ENCODE results near the gene PRKCA.

PRKCA gene

GRCh38 chr17:66835476-66835875 is 533.1 kb downstream of the PRKCA start:
- DNase-seq (ENCODE audit: low read depth in 2 of 2): no peak

- DNase-seq (ENCODE audit: low read depth in 2 of 2): no peak
These were observed 533.9 kb downstream of the PRKCA start for GRCh38 chr17:66836063-66837005.

DNA sequence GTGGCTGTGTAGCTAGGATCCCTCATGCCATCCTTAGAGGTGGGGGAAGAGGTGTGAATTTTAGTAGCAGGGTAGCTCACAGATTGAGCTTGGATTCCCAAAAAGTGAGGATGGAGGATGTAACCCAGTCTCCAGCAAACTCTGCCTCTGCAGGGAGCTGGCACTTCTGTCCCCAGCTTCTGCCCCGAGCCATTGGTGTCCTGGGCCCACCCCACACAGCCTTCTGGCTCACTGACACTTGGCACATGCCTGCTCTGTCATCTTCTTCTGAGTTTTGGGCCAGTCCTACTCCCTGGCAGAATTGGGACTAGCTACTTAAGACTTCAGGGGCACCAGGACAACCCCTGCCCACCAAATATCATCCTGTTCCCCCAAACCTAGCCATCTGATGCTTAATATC is 534.8 kb downstream of the PRKCA start:
- DNase-seq (ENCODE audit: low read depth in 2 of 2): no peak

- no peak for DNase-seq (ENCODE audit: low read depth in 2 of 2)
These were observed 535.7 kb downstream of the PRKCA start for GRCh38 chr17:66837885-66838665.

DNA sequence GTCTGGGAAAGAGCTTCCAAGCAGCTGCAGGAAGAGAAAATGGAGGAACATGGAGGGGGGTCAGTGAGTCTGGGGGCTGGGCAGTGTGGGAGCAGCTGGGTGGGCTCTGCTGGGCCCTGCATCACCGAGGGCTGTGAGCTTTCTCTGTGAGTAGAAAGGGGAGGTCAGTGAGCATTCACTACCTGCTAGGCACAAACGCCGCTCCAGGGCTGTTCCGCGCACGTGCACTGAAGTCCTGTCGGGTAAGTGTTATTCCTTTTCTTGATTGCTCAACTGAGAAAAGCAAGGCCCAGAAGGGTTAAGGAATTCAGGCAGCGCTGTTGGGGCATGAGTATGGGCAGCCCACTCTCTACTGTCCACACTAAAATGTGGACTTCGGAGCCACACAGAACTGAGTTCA is 537.2 kb downstream of the PRKCA start:
- DNase-seq (ENCODE audit: low read depth in 2 of 2): no peak

- no peak for DNase-seq (ENCODE audit: low read depth in 2 of 2)
These were observed 537.6 kb downstream of the PRKCA start for GRCh38 chr17:66840061-66840460.

GRCh38 chr17:66841328-66841727 is 538.9 kb downstream of the PRKCA start:
- DNase-seq (ENCODE audit: low read depth in 2 of 2): no peak

GRCh38 chr17:66841744-66842143 is 539.3 kb downstream of the PRKCA start:
- DNase-seq (ENCODE audit: low read depth in 2 of 2): no peak

GRCh38 chr17:66842505-66842904 is 540.1 kb downstream of the PRKCA start:
- DNase-seq (ENCODE audit: low read depth in 2 of 2): no peak

- DNase-seq (ENCODE audit: low read depth in 2 of 2): no peak
These were observed 540.5 kb downstream of the PRKCA start for GRCh38 chr17:66842959-66843358.

- DNase-seq (ENCODE audit: low read depth in 2 of 2): no peak
These were observed 541.2 kb downstream of the PRKCA start for GRCh38 chr17:66843627-66844026.

DNA sequence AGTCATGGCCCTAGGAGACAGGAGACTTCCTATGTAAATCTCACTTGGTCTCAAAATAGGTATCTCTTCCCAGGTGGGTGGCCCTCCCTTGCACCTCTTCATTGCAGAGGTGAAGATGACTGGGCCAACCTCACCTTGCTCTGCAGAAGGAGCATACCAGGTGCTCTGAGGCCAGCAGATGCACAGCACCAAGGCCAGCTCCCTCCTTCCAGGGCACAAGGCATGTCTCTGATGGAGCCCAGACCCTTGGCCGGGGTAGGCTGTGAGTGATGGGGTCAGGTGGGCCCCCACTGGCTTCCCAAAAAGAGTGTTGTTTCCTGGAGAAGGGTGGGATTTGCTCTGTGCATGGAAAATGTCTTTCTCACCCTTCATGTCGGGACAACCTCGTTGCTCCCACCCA is 545.3 kb downstream of the PRKCA start:
- DNase-seq (ENCODE audit: low read depth in 2 of 2): no peak

- no peak for DNase-seq (ENCODE audit: low read depth in 2 of 2)
These were observed 546.1 kb downstream of the PRKCA start for GRCh38 chr17:66848496-66848895.

GRCh38 chr17:66849032-66849655 is 546.7 kb downstream of the PRKCA start:
- no peak for DNase-seq (ENCODE audit: low read depth in 2 of 2)

- DNase-seq (ENCODE audit: low read depth in 2 of 2): no peak
These were observed 547.6 kb downstream of the PRKCA start for GRCh38 chr17:66849851-66850580.

DNA sequence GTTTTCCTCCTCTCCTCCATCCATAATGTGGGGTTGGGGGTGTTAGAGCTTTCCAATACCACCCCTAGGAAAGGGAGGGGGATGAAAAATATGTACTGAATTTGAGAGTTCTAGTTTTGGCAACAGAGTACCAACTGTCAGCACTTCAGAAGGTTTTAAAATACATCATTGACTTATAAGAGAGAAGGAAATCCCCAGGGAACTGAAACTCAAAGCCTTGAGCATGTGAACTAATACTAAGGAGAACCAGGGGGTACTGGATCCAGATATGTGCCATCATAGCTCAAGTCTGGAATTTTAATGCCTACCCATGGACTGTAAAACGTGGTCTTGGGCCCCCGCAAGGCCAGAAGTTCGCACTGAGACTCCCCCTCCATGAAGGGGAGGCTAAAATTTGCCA is 548.3 kb downstream of the PRKCA start:
- DNase-seq (ENCODE audit: low read depth in 2 of 2): no peak

GRCh38 chr17:66855204-66855603 is 552.8 kb downstream of the PRKCA start:
- no peak for DNase-seq (ENCODE audit: low read depth in 2 of 2)

DNA sequence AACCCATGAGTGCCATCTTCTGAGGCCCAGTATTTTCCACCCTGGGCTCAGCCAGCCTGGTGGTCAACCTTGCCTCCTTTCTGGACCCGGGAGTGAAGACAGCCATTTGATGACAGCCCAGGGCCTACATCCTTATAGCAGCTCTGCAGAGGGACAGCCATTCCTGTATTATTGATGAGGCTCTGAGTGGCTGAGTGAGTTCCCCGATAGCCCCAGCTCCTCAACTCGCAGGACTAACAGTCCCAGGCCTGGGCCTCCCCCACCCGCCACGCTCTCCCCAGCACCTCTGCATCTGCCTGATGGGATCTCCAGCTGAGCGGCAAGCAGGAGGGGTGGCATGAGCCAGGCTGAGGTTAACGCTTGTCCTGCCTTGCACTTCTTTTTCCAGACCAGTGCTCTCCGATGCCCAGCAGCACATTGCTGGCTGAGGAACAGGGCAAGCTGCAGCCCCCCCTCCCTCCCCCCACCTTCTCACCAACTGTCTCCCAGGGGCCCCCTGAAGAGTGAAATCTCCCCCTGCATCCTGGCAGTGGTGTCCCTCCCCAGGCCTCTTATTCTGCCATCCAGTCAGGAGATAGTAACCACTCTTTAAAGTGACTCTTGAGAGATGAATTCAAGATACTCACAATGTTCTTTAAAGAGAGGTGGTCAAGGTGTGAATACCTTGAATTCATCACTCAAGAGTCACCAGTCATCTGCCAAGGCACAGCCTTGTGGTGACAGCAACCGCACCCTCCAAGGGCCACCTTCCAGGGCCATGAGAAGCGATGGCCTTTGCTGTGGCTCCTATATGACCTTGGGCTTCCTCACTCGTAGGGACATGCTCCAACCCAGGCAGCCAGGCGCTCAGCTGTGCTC is 556.0 kb downstream of the PRKCA start:
- DNase-seq (ENCODE audit: low read depth in 2 of 2): no peak

- no peak for DNase-seq (ENCODE audit: low read depth in 2 of 2)
These were observed 556.9 kb downstream of the PRKCA start for GRCh38 chr17:66859353-66859752.

GRCh38 chr17:66860204-66860603 is 557.8 kb downstream of the PRKCA start:
- no peak for DNase-seq (ENCODE audit: low read depth in 2 of 2)

Measured in fibroblast of skin of left biceps (primary cell).